ENCODE measurements around the gene FBXO41.

FBXO41 gene

DNA sequence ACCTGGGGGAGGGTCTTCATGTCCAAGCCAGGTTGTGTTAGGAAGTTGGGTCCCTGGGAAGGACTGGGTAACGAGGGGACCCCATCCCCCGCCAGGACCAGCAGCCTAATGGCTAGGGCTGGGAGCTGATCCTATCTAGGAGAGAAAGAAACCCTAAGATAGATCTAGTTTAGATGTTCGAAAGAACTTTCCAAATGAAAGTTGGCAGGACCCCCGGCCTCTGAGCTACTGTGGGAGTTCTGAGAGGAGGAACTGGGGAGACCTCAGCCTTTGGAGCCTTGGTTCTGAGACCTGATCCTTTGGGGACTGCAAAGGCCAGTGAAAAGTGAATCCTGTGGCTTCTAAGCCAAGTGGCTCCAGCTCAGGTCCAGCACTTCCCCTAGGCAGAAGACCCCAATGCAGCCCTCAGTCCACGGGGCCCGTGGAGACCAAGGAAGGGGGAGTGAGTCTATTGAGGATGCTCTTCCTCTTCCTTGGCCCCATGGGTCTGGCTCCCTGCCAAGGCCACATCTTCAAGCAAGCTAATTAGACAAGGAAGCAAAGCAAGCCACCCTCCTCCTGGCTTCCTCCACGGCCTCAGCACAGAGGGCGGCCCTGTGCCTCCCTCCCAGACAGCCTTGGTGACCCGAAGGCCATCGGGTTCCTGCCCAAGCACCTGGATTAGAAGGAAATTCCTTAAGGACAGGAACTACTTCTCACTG is 26.7 kb downstream of the FBXO41 start:
- TF ChIP-seq, protein P1, sequence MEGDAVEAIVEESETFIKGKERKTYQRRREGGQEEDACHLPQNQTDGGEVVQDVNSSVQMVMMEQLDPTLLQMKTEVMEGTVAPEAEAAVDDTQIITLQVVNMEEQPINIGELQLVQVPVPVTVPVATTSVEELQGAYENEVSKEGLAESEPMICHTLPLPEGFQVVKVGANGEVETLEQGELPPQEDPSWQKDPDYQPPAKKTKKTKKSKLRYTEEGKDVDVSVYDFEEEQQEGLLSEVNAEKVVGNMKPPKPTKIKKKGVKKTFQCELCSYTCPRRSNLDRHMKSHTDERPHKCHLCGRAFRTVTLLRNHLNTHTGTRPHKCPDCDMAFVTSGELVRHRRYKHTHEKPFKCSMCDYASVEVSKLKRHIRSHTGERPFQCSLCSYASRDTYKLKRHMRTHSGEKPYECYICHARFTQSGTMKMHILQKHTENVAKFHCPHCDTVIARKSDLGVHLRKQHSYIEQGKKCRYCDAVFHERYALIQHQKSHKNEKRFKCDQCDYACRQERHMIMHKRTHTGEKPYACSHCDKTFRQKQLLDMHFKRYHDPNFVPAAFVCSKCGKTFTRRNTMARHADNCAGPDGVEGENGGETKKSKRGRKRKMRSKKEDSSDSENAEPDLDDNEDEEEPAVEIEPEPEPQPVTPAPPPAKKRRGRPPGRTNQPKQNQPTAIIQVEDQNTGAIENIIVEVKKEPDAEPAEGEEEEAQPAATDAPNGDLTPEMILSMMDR (IDR thresholded peaks at IDR 0.05; ENCODE audit: low read depth, low read length, missing control alignments): no peak
- DNase-seq (ENCODE audit: extremely low read depth, low read depth): no peak
- no peak overlapping the region for H3K4me3 ChIP-seq (replicated peaks; ENCODE audit: low read depth, low read length)

DNA sequence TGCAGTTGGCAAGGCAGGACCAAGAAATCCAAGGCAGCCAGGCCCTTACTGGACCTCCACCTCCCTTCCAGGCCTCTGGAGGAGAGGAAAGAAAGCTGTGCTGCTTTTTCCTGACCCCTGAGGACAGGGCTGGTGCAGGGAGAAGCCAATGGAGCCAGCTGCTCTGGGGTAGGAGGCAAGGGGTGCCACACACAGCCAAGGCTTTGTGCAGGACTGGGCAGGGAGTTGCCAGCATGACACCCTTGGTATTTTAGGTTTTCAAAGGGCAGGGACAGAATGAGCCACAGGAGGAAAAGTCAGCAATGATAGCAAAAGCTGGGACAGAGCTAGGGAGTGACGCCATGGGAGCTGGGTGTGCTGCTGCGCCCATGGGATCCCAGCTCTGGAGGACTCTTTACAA is 27.3 kb downstream of the FBXO41 start:
- TF ChIP-seq, protein P1 (IDR thresholded peaks at IDR 0.05; ENCODE audit: low read depth, low read length, missing control alignments): no peak
- H3K4me3 ChIP-seq (replicated peaks; ENCODE audit: low read depth, low read length): no peak overlapping the region
- DNase-seq (ENCODE audit: extremely low read depth, low read depth): no peak

DNA sequence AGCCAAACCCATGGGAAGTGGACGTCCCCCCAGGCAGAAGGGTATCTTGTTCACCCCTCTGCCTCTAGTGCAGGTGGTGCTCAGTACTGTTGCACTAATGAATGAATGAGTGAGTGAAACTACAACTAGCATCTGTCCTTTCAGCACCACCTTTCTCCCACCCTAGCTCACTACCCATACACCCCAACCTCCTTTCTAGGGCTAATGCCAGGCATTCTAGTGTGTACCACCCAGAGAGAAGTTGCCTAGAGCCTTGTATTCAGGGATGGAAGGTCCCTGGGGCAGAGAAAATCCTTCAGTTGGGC is 27.7 kb downstream of the FBXO41 start:
- no peak overlapping the region for H3K4me3 ChIP-seq (replicated peaks; ENCODE audit: low read depth, low read length)
- TF ChIP-seq, protein P1 (IDR thresholded peaks at IDR 0.05; ENCODE audit: low read depth, low read length, missing control alignments): no peak
- no peak for DNase-seq (ENCODE audit: extremely low read depth, low read depth)

DNA sequence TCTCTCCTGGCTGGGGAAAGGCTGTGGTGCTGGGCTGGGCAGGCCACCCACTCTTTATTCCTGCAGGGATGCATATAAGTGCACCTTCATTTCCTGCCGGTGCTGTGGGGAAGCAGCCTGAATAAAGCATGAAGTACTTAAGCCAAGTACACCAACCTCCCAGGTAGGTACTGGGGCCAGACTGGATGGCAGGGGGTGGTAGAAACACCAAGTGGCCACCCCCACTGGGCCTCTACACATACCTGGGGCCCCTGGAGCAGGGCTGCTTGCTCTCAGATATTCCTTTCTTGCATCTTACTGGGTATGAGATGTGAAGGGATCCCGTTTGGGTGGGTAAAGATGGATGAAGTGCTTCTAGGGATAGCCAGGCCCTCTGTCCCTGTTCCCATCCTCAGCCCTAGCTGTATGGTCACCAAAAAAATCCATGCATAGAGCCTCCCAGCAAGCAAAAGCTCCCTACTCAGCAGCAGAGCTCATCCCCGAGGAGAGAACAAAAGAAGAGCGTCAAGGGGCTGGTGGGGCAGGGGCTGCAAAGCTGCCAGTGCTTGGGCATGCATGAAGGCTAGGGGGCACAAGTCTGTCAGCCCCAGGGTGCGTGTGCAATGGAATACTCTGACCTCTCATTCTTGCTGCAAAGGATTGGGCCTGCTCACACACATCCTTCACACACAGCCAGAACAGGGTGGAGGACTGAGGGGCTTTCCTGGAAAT is 28.2 kb downstream of the FBXO41 start:
- DNase-seq (ENCODE audit: extremely low read depth, low read depth): no peak
- TF ChIP-seq, protein P1 (IDR thresholded peaks at IDR 0.05; ENCODE audit: low read depth, low read length, missing control alignments): no peak
- H3K4me3 ChIP-seq (replicated peaks; ENCODE audit: low read depth, low read length): no peak overlapping the region

DNA sequence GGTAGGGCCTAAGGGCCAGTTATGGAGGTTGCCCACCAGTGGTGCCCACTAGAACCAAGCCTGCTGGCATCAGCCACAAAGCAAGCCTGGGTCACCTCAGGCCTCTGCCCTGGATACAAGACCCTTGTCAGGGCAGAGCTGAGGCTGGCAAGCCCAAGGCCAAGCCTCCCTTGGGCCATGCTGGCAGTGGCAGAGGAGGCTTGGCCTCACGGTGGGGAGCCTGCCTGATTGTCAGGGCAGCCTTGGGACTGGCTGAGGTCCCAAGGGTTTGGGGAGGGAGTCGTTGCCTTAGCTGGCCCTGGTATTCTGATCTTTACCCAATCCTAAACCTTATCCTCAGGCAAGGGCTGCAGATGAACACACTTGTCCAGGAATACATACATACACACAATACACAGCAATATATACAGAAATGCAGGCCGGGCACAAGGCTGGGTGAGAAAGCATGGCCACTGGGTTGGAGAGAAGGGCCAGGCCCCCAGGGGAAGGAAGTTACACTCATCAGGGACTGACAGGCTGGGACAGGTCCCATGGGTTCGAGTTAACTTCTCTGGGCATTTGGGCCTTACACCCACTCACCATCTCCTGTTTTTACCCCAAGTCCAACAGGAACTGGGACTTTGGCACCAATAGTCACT is 29.2 kb downstream of the FBXO41 start:
- no peak overlapping the region for H3K4me3 ChIP-seq (replicated peaks; ENCODE audit: low read depth, low read length)
- DNase-seq (ENCODE audit: extremely low read depth, low read depth): no peak
- TF ChIP-seq, protein P1 (IDR thresholded peaks at IDR 0.05; ENCODE audit: low read depth, low read length, missing control alignments): no peak

DNA sequence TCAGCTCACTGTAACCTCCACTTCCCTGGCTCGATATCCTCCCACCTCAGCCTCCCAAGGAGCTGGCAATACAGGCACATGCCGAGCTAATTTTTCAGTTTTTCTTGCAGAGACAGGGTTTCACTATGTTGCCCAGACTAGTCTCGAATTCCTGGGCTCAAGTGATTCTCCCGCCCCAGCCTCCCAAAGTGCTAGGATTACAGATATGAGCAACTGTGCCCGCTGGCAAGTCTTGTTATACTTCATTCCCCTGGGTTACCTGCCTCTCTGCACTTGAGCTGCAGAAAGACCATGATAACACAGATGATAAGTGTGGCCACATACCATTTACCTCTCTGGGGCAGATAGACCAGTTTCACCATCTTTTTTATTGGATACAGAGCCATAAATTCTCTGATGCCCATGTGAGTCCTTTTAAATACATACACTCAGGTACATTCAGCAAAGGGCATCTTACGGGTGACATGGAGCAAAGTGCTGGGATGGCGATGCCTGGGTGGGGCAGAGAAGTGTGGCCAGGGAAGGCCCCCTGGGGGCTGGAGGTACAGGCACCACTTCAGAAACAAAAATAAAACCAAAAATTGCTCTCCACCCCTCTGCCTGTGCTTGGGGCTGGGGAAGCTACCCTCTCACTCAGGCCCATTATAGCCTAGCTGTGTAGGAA is 29.8 kb downstream of the FBXO41 start:
- no peak overlapping the region for H3K4me3 ChIP-seq (replicated peaks; ENCODE audit: low read depth, low read length)

More for the DNA sequence above, 29.8 kb downstream of the FBXO41 start:
- TF ChIP-seq, protein P1 (IDR thresholded peaks at IDR 0.05; ENCODE audit: low read depth, low read length, missing control alignments): no peak
- DNase-seq (ENCODE audit: extremely low read depth, low read depth): no peak

Data from HFF-Myc (cell line).